ENCODE data around the gene PTGR3.

DNA sequence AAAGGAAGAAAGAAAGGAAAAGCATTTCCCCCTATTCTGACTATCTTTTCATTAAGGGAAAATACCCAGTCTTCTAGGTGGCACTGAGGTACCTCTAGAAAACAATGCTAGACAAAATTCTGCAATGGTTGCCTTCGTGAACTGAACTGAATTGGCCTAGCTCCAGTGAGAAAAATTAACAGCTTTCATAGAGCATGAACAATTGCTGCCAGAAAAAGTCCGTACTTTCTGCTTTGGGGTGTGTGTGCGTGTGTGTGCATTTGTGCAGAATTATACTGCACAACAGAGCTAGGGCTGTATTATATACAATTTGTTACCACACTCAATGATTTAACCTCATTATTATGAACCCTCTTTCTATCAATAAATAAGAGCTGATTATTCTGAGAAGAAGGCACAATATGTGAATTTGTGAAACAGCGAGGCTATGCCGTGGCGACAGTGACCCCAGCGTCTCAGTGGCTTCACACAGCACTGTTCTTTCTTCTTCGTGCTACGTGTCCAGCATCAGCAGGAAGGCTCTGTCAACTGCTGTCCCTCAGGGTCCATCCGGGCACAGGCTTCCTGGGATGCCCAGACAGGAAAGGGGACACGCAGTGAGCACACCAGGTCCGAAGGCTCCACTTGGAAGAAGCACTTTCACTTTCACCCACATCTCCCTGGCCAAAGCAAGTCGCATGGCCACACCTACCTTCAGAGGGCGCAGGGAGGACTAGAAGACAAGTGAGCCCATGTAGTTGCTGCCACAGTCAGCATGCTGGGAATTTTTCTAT is 47.5 kb downstream of the PTGR3 start:
- TF ChIP-seq TCF12 (IDR thresholded peaks at IDR 0.05; ENCODE audit: low read depth) = no peak
- no peak for TF ChIP-seq EGR1 (IDR thresholded peaks at IDR 0.05)
- no peak for TF ChIP-seq EP300 (IDR thresholded peaks at IDR 0.05; ENCODE audit: borderline replicate concordance)
- no peak for TF ChIP-seq RAD21 (IDR thresholded peaks at IDR 0.05; ENCODE audit: low read depth)
- TF ChIP-seq, protein P1, sequence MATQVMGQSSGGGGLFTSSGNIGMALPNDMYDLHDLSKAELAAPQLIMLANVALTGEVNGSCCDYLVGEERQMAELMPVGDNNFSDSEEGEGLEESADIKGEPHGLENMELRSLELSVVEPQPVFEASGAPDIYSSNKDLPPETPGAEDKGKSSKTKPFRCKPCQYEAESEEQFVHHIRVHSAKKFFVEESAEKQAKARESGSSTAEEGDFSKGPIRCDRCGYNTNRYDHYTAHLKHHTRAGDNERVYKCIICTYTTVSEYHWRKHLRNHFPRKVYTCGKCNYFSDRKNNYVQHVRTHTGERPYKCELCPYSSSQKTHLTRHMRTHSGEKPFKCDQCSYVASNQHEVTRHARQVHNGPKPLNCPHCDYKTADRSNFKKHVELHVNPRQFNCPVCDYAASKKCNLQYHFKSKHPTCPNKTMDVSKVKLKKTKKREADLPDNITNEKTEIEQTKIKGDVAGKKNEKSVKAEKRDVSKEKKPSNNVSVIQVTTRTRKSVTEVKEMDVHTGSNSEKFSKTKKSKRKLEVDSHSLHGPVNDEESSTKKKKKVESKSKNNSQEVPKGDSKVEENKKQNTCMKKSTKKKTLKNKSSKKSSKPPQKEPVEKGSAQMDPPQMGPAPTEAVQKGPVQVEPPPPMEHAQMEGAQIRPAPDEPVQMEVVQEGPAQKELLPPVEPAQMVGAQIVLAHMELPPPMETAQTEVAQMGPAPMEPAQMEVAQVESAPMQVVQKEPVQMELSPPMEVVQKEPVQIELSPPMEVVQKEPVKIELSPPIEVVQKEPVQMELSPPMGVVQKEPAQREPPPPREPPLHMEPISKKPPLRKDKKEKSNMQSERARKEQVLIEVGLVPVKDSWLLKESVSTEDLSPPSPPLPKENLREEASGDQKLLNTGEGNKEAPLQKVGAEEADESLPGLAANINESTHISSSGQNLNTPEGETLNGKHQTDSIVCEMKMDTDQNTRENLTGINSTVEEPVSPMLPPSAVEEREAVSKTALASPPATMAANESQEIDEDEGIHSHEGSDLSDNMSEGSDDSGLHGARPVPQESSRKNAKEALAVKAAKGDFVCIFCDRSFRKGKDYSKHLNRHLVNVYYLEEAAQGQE (IDR thresholded peaks at IDR 0.05; ENCODE audit: low read depth) = no peak
- no peak for TF ChIP-seq TAF1 (IDR thresholded peaks at IDR 0.05; ENCODE audit: low read depth)
- no peak for TF ChIP-seq YY1 (IDR thresholded peaks at IDR 0.05; ENCODE audit: low read depth)
- no peak for TF ChIP-seq ZBTB7A (IDR thresholded peaks at IDR 0.05; ENCODE audit: low read depth)
- TF ChIP-seq, protein P2, sequence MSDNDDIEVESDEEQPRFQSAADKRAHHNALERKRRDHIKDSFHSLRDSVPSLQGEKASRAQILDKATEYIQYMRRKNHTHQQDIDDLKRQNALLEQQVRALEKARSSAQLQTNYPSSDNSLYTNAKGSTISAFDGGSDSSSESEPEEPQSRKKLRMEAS (IDR thresholded peaks at IDR 0.05) = no peak
